MM.1S (cell line): ENCODE data around the gene ADK.

ENCODE experiments used
- EZH2 ChIP-seq: fragments of 300-600 bp; sonication (generic); optimal IDR thresholded peaks from 2 replicates; pipeline ENCODE3; 2017; ENCODE audit warnings: low read depth, mild to moderate bottlenecking, antibody characterized with exemption, low read length, mixed read lengths
- EZH2phosphoT487 ChIP-seq: fragments of 300-600 bp; sonication (generic); IDR thresholded peaks from 2 replicates; pipeline ENCODE4 v1.6.1; 2018; ENCODE audit warnings: antibody characterized with exemption, low read length
- TF ChIP-seq, protein P1 (sequence below): fragments of 300-600 bp; sonication (generic); IDR thresholded peaks from 2 replicates; pipeline ENCODE4 v1.5.1; 2016; ENCODE audit warnings: antibody characterized with exemption, low read length, mixed read lengths

DNA sequence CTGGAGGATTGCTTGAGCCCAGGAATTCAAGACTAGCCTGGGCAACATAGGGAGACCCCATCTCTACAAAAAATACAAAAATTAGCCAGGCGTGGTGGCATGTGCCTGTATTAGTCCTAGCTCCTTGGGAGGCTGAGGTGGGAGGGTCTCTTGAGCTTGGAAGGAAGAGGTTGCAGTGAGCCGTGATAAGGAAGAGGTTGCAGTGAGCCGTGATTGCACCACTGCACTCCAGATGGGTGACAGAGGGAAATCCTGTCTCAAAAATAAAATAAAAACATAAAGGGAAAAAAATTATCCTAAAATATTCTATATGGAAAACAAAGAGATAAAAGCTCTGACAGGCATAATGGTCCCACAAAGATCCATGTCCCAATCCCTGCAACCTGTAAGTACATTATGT, 587.5 kb downstream of the ADK start:
- no peak for TF ChIP-seq EZH2phosphoT487
- no peak for TF ChIP-seq EZH2
- TF ChIP-seq, protein P1, sequence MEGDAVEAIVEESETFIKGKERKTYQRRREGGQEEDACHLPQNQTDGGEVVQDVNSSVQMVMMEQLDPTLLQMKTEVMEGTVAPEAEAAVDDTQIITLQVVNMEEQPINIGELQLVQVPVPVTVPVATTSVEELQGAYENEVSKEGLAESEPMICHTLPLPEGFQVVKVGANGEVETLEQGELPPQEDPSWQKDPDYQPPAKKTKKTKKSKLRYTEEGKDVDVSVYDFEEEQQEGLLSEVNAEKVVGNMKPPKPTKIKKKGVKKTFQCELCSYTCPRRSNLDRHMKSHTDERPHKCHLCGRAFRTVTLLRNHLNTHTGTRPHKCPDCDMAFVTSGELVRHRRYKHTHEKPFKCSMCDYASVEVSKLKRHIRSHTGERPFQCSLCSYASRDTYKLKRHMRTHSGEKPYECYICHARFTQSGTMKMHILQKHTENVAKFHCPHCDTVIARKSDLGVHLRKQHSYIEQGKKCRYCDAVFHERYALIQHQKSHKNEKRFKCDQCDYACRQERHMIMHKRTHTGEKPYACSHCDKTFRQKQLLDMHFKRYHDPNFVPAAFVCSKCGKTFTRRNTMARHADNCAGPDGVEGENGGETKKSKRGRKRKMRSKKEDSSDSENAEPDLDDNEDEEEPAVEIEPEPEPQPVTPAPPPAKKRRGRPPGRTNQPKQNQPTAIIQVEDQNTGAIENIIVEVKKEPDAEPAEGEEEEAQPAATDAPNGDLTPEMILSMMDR = no peak
